22Rv1 (cell line): ENCODE data around the gene UGP2.

Experiments used
- ZFX ChIP-seq: fragments of 450-650 bp; IDR thresholded peaks from 2 replicates; pipeline ENCODE4 v1.6.1; 2017; ENCODE audit warnings: antibody characterized with exemption, borderline replicate concordance
- TF ChIP-seq, protein P1 (sequence below): fragments of 450-650 bp; IDR thresholded peaks from 2 replicates; pipeline ENCODE4 v1.5.1; 2017; ENCODE audit warnings: mild to moderate bottlenecking

DNA sequence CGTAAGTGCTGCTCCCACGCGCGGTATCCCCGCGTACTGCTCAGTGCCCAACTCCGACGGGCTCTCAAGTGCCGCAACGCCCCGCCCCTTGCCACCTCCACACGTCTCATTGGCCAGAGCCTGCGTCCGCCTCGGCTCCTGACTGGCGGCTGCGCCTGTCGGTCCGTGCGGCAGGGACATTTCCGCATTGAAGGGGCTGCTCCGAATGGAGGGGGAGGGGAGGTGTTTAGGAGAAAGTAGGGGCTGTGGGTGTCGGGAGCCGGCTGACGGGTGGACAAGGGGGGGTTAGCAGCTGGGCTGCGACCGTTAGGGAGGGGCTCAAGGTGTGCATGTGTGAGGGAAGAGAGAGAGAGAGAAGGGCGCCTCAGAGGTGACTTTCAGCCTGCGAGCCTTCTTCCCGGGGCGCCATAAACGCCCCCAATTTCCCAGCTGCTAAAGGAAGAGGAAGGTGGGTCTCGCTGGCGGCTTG, 877 bp upstream of the UGP2 start:
- TF ChIP-seq, protein P1, sequence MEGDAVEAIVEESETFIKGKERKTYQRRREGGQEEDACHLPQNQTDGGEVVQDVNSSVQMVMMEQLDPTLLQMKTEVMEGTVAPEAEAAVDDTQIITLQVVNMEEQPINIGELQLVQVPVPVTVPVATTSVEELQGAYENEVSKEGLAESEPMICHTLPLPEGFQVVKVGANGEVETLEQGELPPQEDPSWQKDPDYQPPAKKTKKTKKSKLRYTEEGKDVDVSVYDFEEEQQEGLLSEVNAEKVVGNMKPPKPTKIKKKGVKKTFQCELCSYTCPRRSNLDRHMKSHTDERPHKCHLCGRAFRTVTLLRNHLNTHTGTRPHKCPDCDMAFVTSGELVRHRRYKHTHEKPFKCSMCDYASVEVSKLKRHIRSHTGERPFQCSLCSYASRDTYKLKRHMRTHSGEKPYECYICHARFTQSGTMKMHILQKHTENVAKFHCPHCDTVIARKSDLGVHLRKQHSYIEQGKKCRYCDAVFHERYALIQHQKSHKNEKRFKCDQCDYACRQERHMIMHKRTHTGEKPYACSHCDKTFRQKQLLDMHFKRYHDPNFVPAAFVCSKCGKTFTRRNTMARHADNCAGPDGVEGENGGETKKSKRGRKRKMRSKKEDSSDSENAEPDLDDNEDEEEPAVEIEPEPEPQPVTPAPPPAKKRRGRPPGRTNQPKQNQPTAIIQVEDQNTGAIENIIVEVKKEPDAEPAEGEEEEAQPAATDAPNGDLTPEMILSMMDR: no peak
- no peak for TF ChIP-seq ZFX
